Loucy (cell line): ENCODE measurements around the gene CYP2A6.
"Not testable (repeated sequence)": the region's sequence is repeated elsewhere in the genome, so short reads cannot be mapped to it uniquely, and the experiment has no call there.

ENCODE experiments used
- CTCF ChIP-seq: fragments of 200-600 bp; sonication (generic); conservative IDR thresholded peaks from 2 replicates; pipeline ENCODE4 v1.5.1; 2014; ENCODE audit warnings: mild to moderate bottlenecking, antibody characterized with exemption, low read length
- EZH2phosphoT487 ChIP-seq: fragments of 200-600 bp; IDR thresholded peaks from 2 replicates; pipeline ENCODE4 v1.6.1; 2018; ENCODE audit warnings: antibody characterized with exemption, mild to moderate bottlenecking, moderate library complexity, borderline replicate concordance

GRCh38 chr19:40832431-40832790 is 17.8 kb downstream of the CYP2A6 start:
- not testable (repeated sequence) for TF ChIP-seq CTCF, EZH2phosphoT487
